H1 (cell line): Measurements from ENCODE around the gene GANAB. TPM values are rescaled to one million over a fixed set of nuclear protein-coding genes. Genes with fewer than 3 reads are reported as not detected.

ENCODE experiments used
- CTCF ChIA-PET: fragments of 300-600 bp; sonication (Branson Sonifier 250); formaldehyde crosslinking; loops from one replicate; lab custom pipeline; 2021; ENCODE audit not compliant: partially characterized antibody; lab: Charles Lee
- POLR2A ChIA-PET: fragments of 300-600 bp; sonication (Branson Sonifier 250); formaldehyde crosslinking; loops from one replicate; lab custom pipeline; 2021; ENCODE audit warnings: inconsistent platforms; ENCODE audit not compliant: partially characterized antibody; lab: Charles Lee
- DNase-seq, 2 experiments: peaks; one replicate each; pipeline versions ENCODE4 v3.0.0 to v3.0.0-alpha.2; 2010 to 2022; ENCODE audit warnings: low spot score in 2 of 2, low read depth in 1 of 2, mixed read lengths in 1 of 2
- FAIRE-seq: peaks from 2 replicates; lab custom pipeline; 2011; peaks lifted over from hg19 to GRCh38; lab: Jason Lieb, UNC
- H2AFZ ChIP-seq: 2 replicates; pipeline ENCODE4 v1.8.1; 2012; ENCODE audit warnings: low read length, inconsistent platforms
- H2AK5ac ChIP-seq: 2 replicates; pipeline ENCODE4 v1.6.1; 2013; ENCODE audit warnings: low read depth, low read length
- H2BK120ac ChIP-seq: replicated peaks from 2 replicates; pipeline ENCODE3; 2013; ENCODE audit warnings: low read depth, low read length, inconsistent platforms
- H2BK12ac ChIP-seq: 2 replicates; pipeline ENCODE4 v1.6.1; 2013; ENCODE audit warnings: low read depth, low read length
- H2BK15ac ChIP-seq: 2 replicates; pipeline ENCODE4 v1.6.1; 2013; ENCODE audit warnings: low read length
- H2BK20ac ChIP-seq: 2 replicates; pipeline ENCODE4 v1.6.1; 2013; ENCODE audit warnings: low read length
- H2BK5ac ChIP-seq: 2 replicates; pipeline ENCODE4 v1.6.1; 2013; ENCODE audit warnings: low read depth, low read length
- H3K14ac ChIP-seq: 2 replicates; pipeline ENCODE4 v1.6.1; 2013; ENCODE audit warnings: inconsistent platforms; ENCODE audit not compliant: insufficient read length
- H3K18ac ChIP-seq: 2 replicates; pipeline ENCODE4 v1.6.1; 2013; ENCODE audit warnings: low read length; ENCODE audit errors: extremely low read depth
- H3K23ac ChIP-seq: 2 replicates; pipeline ENCODE4 v1.6.1; 2013; ENCODE audit warnings: inconsistent platforms; ENCODE audit not compliant: insufficient read length
- H3K23me2 ChIP-seq: 2 replicates; pipeline ENCODE4 v1.6.1; 2013; ENCODE audit warnings: low read depth, low read length
- H3K27ac ChIP-seq: 2 replicates; pipeline ENCODE4 v1.6.1; 2011; ENCODE audit warnings: low read depth, low read length, inconsistent platforms
- H3K27me3 ChIP-seq, 4 experiments: replicated peaks in 1 of 4; 1 replicate in 1 of 4; 2 replicates in 3 of 4; pipeline versions ENCODE4 v1.6.1 to v1.8.1; 2011 to 2013; ENCODE audit warnings: low read length in 3 of 4, mild to moderate bottlenecking in 3 of 4, inconsistent platforms in 2 of 4, mixed read lengths in 2 of 4, moderate library complexity in 1 of 4; ENCODE audit not compliant: control insufficient read depth in 3 of 4, insufficient read depth in 3 of 4; ENCODE audit errors: extremely low read depth in 1 of 4
- H3K36me3 ChIP-seq, 4 experiments: 2 replicates each; pipeline versions ENCODE4 v1.6.1 to v1.8.1; 2011 to 2013; ENCODE audit warnings: mild to moderate bottlenecking in 4 of 4, low read length in 3 of 4, moderate library complexity in 2 of 4, control low read depth in 1 of 4, inconsistent platforms in 1 of 4; ENCODE audit not compliant: insufficient read depth in 4 of 4, control insufficient read depth in 2 of 4
- H3K4ac ChIP-seq: replicated peaks from 2 replicates; pipeline ENCODE3; 2013; ENCODE audit warnings: low read length, low read depth, mixed read lengths, inconsistent platforms; ENCODE audit not compliant: insufficient read length
- H3K4me1 ChIP-seq, 4 experiments: replicated peaks in 1 of 4; 1 replicate in 1 of 4; 2 replicates in 3 of 4; pipeline versions ENCODE4 v1.6.1 to v1.8.1; 2011 to 2013; ENCODE audit warnings: low read length in 3 of 4, inconsistent platforms in 2 of 4, mixed read lengths in 1 of 4; ENCODE audit not compliant: insufficient read depth in 4 of 4, control insufficient read depth in 3 of 4
- H3K4me2 ChIP-seq, 2 experiments: 2 replicates each; pipeline versions ENCODE4 v1.6.1 to v1.8.1; 2011 to 2013; ENCODE audit warnings: low read depth in 2 of 2, low read length in 2 of 2, control low read depth in 1 of 2, inconsistent platforms in 1 of 2, mild to moderate bottlenecking in 1 of 2; ENCODE audit not compliant: insufficient read depth in 1 of 2
- H3K4me3 ChIP-seq, 4 experiments: fragments of 200-600, 300-600 bp in 1 of 4; sonication (generic), shearing (Covaris generic), sonication (Bioruptor Twin) in 1 of 4; 2 replicates each; pipeline versions ENCODE4 v1.5.1 to v1.8.1; 2011 to 2016; ENCODE audit warnings: low read length in 4 of 4, low read depth in 3 of 4, control low read depth in 2 of 4, inconsistent platforms in 2 of 4, mild to moderate bottlenecking in 2 of 4, mixed read lengths in 1 of 4, moderate library complexity in 1 of 4; ENCODE audit not compliant: insufficient read depth in 2 of 4; ENCODE audit errors: extremely low read depth in 1 of 4
- H3K56ac ChIP-seq: replicated peaks from 2 replicates; pipeline ENCODE3; 2013; ENCODE audit warnings: low read depth, mild to moderate bottlenecking, mixed read lengths, low read length, inconsistent platforms; ENCODE audit not compliant: insufficient read length
- H3K79me1 ChIP-seq: 2 replicates; pipeline ENCODE4 v1.6.1; 2013; ENCODE audit warnings: low read depth, low read length, control low read depth
- H3K79me2 ChIP-seq, 2 experiments: 2 replicates each; pipeline versions ENCODE4 v1.6.1 to v1.8.1; 2012 to 2013; ENCODE audit warnings: low read length in 2 of 2, mild to moderate bottlenecking in 2 of 2, inconsistent platforms in 1 of 2; ENCODE audit not compliant: insufficient read depth in 2 of 2, control insufficient read depth in 1 of 2
- H3K9ac ChIP-seq, 4 experiments: replicated peaks in 1 of 4; 1 replicate in 1 of 4; 2 replicates in 3 of 4; pipeline versions ENCODE4 v1.6.1 to v1.8.1; 2011 to 2013; ENCODE audit warnings: low read depth in 3 of 4, low read length in 3 of 4, control low read depth in 2 of 4, mild to moderate bottlenecking in 2 of 4, moderate library complexity in 2 of 4, inconsistent platforms in 1 of 4; ENCODE audit errors: extremely low read depth in 1 of 4
- H3K9me3 ChIP-seq, 2 experiments: 2 replicates each; pipeline versions ENCODE4 v1.6.1 to v1.8.1; 2012 to 2013; ENCODE audit warnings: mild to moderate bottlenecking in 2 of 2, moderate library complexity in 2 of 2, control low read depth in 1 of 2, inconsistent platforms in 1 of 2, low read depth in 1 of 2, low read length in 1 of 2, mixed read lengths in 1 of 2; ENCODE audit not compliant: insufficient read depth in 2 of 2
- H4K20me1 ChIP-seq, 2 experiments: replicated peaks in 1 of 2; 2 replicates each; pipeline versions ENCODE3 to v1.8.1; 2011 to 2013; ENCODE audit warnings: inconsistent platforms in 2 of 2, low read length in 2 of 2, mild to moderate bottlenecking in 1 of 2; ENCODE audit not compliant: insufficient read depth in 2 of 2, control insufficient read depth in 1 of 2
- H4K5ac ChIP-seq: 2 replicates; pipeline ENCODE4 v1.6.1; 2013; ENCODE audit warnings: low read length, low read depth, mixed read lengths, inconsistent platforms; ENCODE audit not compliant: insufficient read length
- H4K8ac ChIP-seq: 2 replicates; pipeline ENCODE4 v1.8.0; 2013; ENCODE audit warnings: mild to moderate bottlenecking, moderate library complexity, low read length, inconsistent platforms; ENCODE audit not compliant: insufficient read depth; ENCODE audit errors: extremely low read depth
- H4K91ac ChIP-seq: replicated peaks from 2 replicates; pipeline ENCODE3; 2013; ENCODE audit warnings: low read length, mixed read lengths, inconsistent platforms; ENCODE audit not compliant: insufficient read length
- ATF2 ChIP-seq: IDR thresholded peaks from 2 replicates; pipeline ENCODE4 v1.6.1; 2012; ENCODE audit warnings: low read length, inconsistent platforms
- BACH1 ChIP-seq: IDR thresholded peaks from 2 replicates; pipeline ENCODE4 v1.6.1; 2012; ENCODE audit warnings: low read length, improper control_type of control experiment
- EGR1 ChIP-seq: IDR thresholded peaks from 2 replicates; pipeline ENCODE4 v1.6.1; 2011; ENCODE audit warnings: low read depth, low read length, borderline replicate concordance
- HDAC2 ChIP-seq, 2 experiments: fragments of 300-600 bp in 1 of 2; sonication (generic) in 1 of 2; IDR thresholded peaks; 2 replicates each; pipeline ENCODE4 v1.6.1; 2011 to 2012; ENCODE audit warnings: low read depth in 2 of 2, low read length in 2 of 2, mild to moderate bottlenecking in 2 of 2, moderate library complexity in 2 of 2, borderline replicate concordance in 1 of 2, inconsistent platforms in 1 of 2
- JUN ChIP-seq: IDR thresholded peaks from 2 replicates; pipeline ENCODE4 v1.6.1; 2011; ENCODE audit warnings: low read depth, mild to moderate bottlenecking, improper control_type of control experiment, low read length
- MAFK ChIP-seq: IDR thresholded peaks from 2 replicates; pipeline ENCODE4 v1.6.1; 2012; ENCODE audit warnings: low read depth, mild to moderate bottlenecking, improper control_type of control experiment, low read length
- POLR2AphosphoS5 ChIP-seq: IDR thresholded peaks from 2 replicates; pipeline ENCODE4 v1.6.1; 2011; ENCODE audit warnings: low read depth, low read length
- TAF1 ChIP-seq: IDR thresholded peaks from 2 replicates; pipeline ENCODE4 v1.6.1; 2011; ENCODE audit warnings: mild to moderate bottlenecking, low read depth, low read length
- WGBS, 2 experiments: shearing (Covaris generic) in 1 of 2; methylation state at CpG; one replicate each; pipeline versions ENCODE4 v1.1.6 to v1.1.7; 2013 to 2015; ENCODE audit warnings: low lambda C conversion rate in 2 of 2, mixed read lengths in 2 of 2, inconsistent platforms in 1 of 2, low coverage in 1 of 2, missing lambda C conversion rate in 1 of 2; ENCODE audit not compliant: insufficient replicate concordance in 2 of 2, insufficient coverage in 1 of 2, insufficient read length in 1 of 2; ENCODE audit errors: extremely low coverage in 1 of 2, missing lambda C conversion rate in 1 of 2; 5-methylcytosine and 5-hydroxymethylcytosine counted together
- polyA plus RNA-seq, 7 experiments: library from polyadenylated mRNA; depleted of rRNA in 3 of 7; stranded (reverse) in 5 of 7; unstranded in 2 of 7; fragments of >200 nt in 5 of 7; fragments of 200-250 nt in 2 of 7; gene quantifications; 1 replicate in 5 of 7; 2 replicates in 1 of 7; 4 replicates in 1 of 7; pipeline versions ENCODE4 v1.2.1 to v1.2.3, GENCODE V29; 2011 to 2013; ENCODE audit warnings: missing spikeins in 2 of 7, mixed read lengths in 2 of 7
- total RNA-seq: library from RNA; stranded (reverse); fragmentation: NEBNext Ultra II Directional; extraction: Animal tissue kit (Norgen Biotek cat#: 25700); gene quantifications from 2 replicates; pipeline ENCODE4 v1.2.1, GENCODE V29; 2021

The GANAB gene
- total and polyA plus RNA-seq, 2 of the 8 experiments (the other 6 are each of a cell fraction or from before 2014, with no cell fraction given), result 289 to 330 TPM

- no peak overlapping the region for H4K5ac ChIP-seq
- ChIA-PET POLR2A (interaction anchor here (50.4 to 61.4 kb wide), 2 partner anchors 9 to 22 kb away, joined by 2041 read pairs; partner anchors contain the start of genes BSCL2, C11orf98, CSKMT and GANAB), CTCF (interaction anchor here (1.6 to 8.2 kb wide), 3 partner anchors 11 to 91 kb away, joined by 6 to 114 read pairs (median 21); partner anchors contain the start of genes BSCL2, GNG3, LRRN4CL and TUT1)
These were observed 36.1 kb upstream of the GANAB start for GRCh38 chr11:62682518-62682917.

More at GRCh38 chr11:62682518-62682917, 36.1 kb upstream of the GANAB start:
- H3K23me2 ChIP-seq, result peaks cover 3% of the 10 kb centered on the region; the same call in 1 of the 2 replicates
- no peak overlapping the region for H2BK20ac ChIP-seq
- no peak overlapping the region for H3K23ac ChIP-seq
- no peak overlapping the region for H3K14ac ChIP-seq
- peaks cover 0 to 12% of the 10 kb centered on the region in 2 experiments; a peak in 2 of 4 replicates for H3K79me2 ChIP-seq
- H3K27me3 ChIP-seq, result no peaks in the 10 kb centered on the region
- no peak for DNase-seq
- no peak overlapping the region for H3K4ac ChIP-seq
- no peak overlapping the region for H2BK12ac ChIP-seq
- no peak overlapping the region for H3K18ac ChIP-seq
- no peak overlapping the region for H2AK5ac ChIP-seq
- no peak for TF ChIP-seq HDAC2 (IDR thresholded peaks at IDR 0.05; ENCODE audit: borderline replicate concordance in 1 of 2, low read depth in 2 of 2, low read length in 2 of 2)
- TF ChIP-seq TAF1, result no peak
- TF ChIP-seq EGR1, result no peak
- TF ChIP-seq BACH1, result no peak
- no peak for TF ChIP-seq JUN
- no peak for TF ChIP-seq POLR2AphosphoS5
- no peak for TF ChIP-seq ATF2
- no peak for TF ChIP-seq MAFK
- TF ChIP-seq, all 59 proteins: peak for 0
- Histone ChIP-seq H3K4me3 (no peak overlapping the region), H3K27ac (no peak overlapping the region), H3K4me1 (peaks cover 0 to 8% (median 4%) of the 10 kb centered on the region in 4 experiments; a peak in 3 of 7 replicates), H2BK5ac (no peak overlapping the region), H3K9me3 (no peaks in the 10 kb centered on the region), H3K4me2 (no peak overlapping the region), H4K91ac (no peak overlapping the region), H3K79me1 (peaks cover 2% of the 10 kb centered on the region; the same call in 1 of the 2 replicates), H2AFZ (no peak overlapping the region), H3K9ac (no peak overlapping the region), H4K8ac (no peak overlapping the region), H2BK15ac (no peak overlapping the region), H4K20me1 (peaks cover 0 to 1% of the 10 kb centered on the region in 2 experiments), H2BK120ac (no peak overlapping the region), H3K56ac (no peak overlapping the region), H3K36me3 (peaks cover 0 to 3% (median under 1%) of the 10 kb centered on the region in 4 experiments; a peak in 2 of 8 replicates)
- no peak for FAIRE-seq
- 86% methylated on average over 7 of the region's 7 CpGs; no CpG with 5 or more reads in 1 of the 2 experiments for WGBS, 2 experiments
